HG03571 (cell line): ENCODE results near the gene RIMBP3C.
"Not testable (repeated sequence)": the region's sequence is repeated elsewhere in the genome, so short reads cannot be mapped to it uniquely, and the experiment has no call there.

ENCODE experiments used
- ATAC-seq: cut with Tn5 transposase; IDR thresholded peaks from one replicate; pipeline ENCODE4 v1.9.1; 2021; ENCODE audit not compliant: unreplicated experiment

RIMBP3C gene

GRCh38 chr22:21532863-21533648 lies 18.2 kb downstream of the RIMBP3C start:
- not testable (repeated sequence) for ATAC-seq

- ATAC-seq = not testable (repeated sequence)
Observed at GRCh38 chr22:21531525-21531924, 19.7 kb downstream of the RIMBP3C start.

- not testable (repeated sequence) for ATAC-seq
Observed at GRCh38 chr22:21526705-21527500, 24.4 kb downstream of the RIMBP3C start.

GRCh38 chr22:21516970-21517764 lies 34.1 kb downstream of the RIMBP3C start:
- ATAC-seq = not testable (repeated sequence)

- not testable (repeated sequence) for ATAC-seq
Observed at GRCh38 chr22:21516522-21516921, 34.7 kb downstream of the RIMBP3C start.

- ATAC-seq = not testable (repeated sequence)
Observed at GRCh38 chr22:21515234-21515633, 36.0 kb downstream of the RIMBP3C start.

- ATAC-seq = not testable (repeated sequence)
Observed at GRCh38 chr22:21514117-21514516, 37.1 kb downstream of the RIMBP3C start.

- ATAC-seq = not testable (repeated sequence)
Observed at GRCh38 chr22:21512022-21512421, 39.2 kb downstream of the RIMBP3C start.

GRCh38 chr22:21510397-21510796 lies 40.9 kb downstream of the RIMBP3C start:
- ATAC-seq = not testable (repeated sequence)

GRCh38 chr22:21499623-21500506 lies 51.4 kb downstream of the RIMBP3C start:
- ATAC-seq = not testable (repeated sequence)

GRCh38 chr22:21498489-21498888 lies 52.8 kb downstream of the RIMBP3C start:
- not testable (repeated sequence) for ATAC-seq

GRCh38 chr22:21497984-21498383 lies 53.3 kb downstream of the RIMBP3C start:
- ATAC-seq = not testable (repeated sequence)
